Measurements from ENCODE around the gene MED13. TPM values are rescaled to one million over a fixed set of nuclear protein-coding genes. Genes with fewer than 3 reads are reported as not detected.

MED13 gene
- total RNA-seq, 1 experiment from 2014 or later: 77.6 TPM

DNA sequence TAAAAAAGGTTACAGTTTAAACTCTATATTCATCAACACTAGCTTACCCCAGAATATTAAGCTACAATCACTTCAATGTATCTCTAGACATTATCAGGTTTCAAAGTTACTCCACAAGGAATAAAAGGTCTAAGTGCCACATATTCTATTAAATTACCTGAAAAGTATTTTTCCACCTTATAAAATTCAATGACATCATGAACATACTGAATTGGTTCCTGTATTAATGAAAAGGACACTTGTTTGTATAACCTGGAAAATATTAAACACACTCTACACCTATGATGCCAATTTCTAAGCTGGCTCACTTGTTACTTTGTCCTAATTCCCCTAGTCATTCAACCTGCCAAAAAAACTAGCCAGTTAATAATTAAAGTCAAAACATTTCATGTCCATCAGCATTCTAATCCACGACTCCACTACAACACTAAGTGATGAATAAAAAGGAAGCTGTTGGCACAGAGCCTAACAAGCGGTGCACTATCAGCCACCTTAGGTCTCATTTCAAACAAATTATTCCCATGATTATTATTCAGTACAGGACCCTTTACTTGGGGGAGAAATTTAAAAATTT is 12.2 kb downstream of the MED13 start:
- Mint-ChIP-seq H3K4me1 (ENCODE audit: low read depth, unreplicated experiment) (peaks cover 19% of the 10 kb centered on the region), H3K27me3 (ENCODE audit: insufficient read depth, unreplicated experiment) (no peaks in the 10 kb centered on the region), H3K36me3 (ENCODE audit: insufficient read depth, unreplicated experiment) (peaks cover 83% of the 10 kb centered on the region), H3K9me3 (ENCODE audit: unreplicated experiment) (no peaks in the 10 kb centered on the region), H3K4me3 (ENCODE audit: unreplicated experiment) (no peak overlapping the region), H3K27ac (ENCODE audit: unreplicated experiment) (no peak overlapping the region)
- intact Hi-C loops (cut with micrococcal nuclease; ENCODE audit: unreplicated experiment): no loop called here
- Histone ChIP-seq H3K36me3 (ENCODE audit: control insufficient read depth, insufficient read depth, low read length) (peaks cover 4% of the 10 kb centered on the region), H3K4me3 (ENCODE audit: low read depth, low read length) (no peak overlapping the region), H3K27me3 (replicated peaks; ENCODE audit: control insufficient read depth, insufficient read depth, low read length) (no peaks in the 10 kb centered on the region), H3K9me3 (no peaks in the 10 kb centered on the region), H3K4me1 (0 out of 2 replicates have a peak, but pooled peaks cover 7% of the 10 kb centered on the region)
- DNase-seq: no peak
- CTCF ChIA-PET: interaction anchor here (1.7 kb wide), 1 partner anchor 13 kb away, joined by 5 read pairs; no protein-coding TSS in a partner anchor
- TF ChIP-seq, protein P1, sequence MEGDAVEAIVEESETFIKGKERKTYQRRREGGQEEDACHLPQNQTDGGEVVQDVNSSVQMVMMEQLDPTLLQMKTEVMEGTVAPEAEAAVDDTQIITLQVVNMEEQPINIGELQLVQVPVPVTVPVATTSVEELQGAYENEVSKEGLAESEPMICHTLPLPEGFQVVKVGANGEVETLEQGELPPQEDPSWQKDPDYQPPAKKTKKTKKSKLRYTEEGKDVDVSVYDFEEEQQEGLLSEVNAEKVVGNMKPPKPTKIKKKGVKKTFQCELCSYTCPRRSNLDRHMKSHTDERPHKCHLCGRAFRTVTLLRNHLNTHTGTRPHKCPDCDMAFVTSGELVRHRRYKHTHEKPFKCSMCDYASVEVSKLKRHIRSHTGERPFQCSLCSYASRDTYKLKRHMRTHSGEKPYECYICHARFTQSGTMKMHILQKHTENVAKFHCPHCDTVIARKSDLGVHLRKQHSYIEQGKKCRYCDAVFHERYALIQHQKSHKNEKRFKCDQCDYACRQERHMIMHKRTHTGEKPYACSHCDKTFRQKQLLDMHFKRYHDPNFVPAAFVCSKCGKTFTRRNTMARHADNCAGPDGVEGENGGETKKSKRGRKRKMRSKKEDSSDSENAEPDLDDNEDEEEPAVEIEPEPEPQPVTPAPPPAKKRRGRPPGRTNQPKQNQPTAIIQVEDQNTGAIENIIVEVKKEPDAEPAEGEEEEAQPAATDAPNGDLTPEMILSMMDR (IDR thresholded peaks at IDR 0.05; ENCODE audit: insufficient read depth in 1 of 2, low read depth in 1 of 2, low read length in 1 of 2, severe bottlenecking in 1 of 2, unreplicated experiment in 1 of 2): no peak
- BruUV-seq (replicated peaks): no TSS peak
- POLR2A ChIA-PET: no interaction called here

- Histone ChIP-seq H3K27me3 (replicated peaks; ENCODE audit: control insufficient read depth, insufficient read depth, low read length) (no peaks in the 10 kb centered on the region), H3K4me1 (no peaks in the 10 kb centered on the region), H3K9me3 (no peaks in the 10 kb centered on the region), H3K4me3 (ENCODE audit: low read depth, low read length) (no peak overlapping the region), H3K36me3 (ENCODE audit: control insufficient read depth, insufficient read depth, low read length) (no peaks in the 10 kb centered on the region)
- Mint-ChIP-seq H3K27me3 (ENCODE audit: insufficient read depth, unreplicated experiment) (no peaks in the 10 kb centered on the region), H3K27ac (ENCODE audit: unreplicated experiment) (peak overlapping the region; percentile 56), H3K9me3 (ENCODE audit: unreplicated experiment) (no peaks in the 10 kb centered on the region), H3K4me3 (ENCODE audit: unreplicated experiment) (no peak overlapping the region), H3K36me3 (ENCODE audit: insufficient read depth, unreplicated experiment) (peaks cover 83% of the 10 kb centered on the region), H3K4me1 (ENCODE audit: low read depth, unreplicated experiment) (peaks cover 19% of the 10 kb centered on the region)
- ChIA-PET POLR2A (no interaction called here), CTCF (no interaction called here)
- TF ChIP-seq, protein P1 (IDR thresholded peaks at IDR 0.05; ENCODE audit: insufficient read depth in 1 of 2, low read depth in 1 of 2, low read length in 1 of 2, severe bottlenecking in 1 of 2, unreplicated experiment in 1 of 2): no peak
- no TSS peak for BruUV-seq (replicated peaks)
- intact Hi-C loops (cut with micrococcal nuclease; ENCODE audit: unreplicated experiment): no loop called here
- no peak for DNase-seq
Measured at GRCh38 chr17:62051053-62051452, 14.0 kb downstream of the MED13 start.

- peaks cover 19% of the 10 kb centered on the region for H3K4me1 Mint-ChIP-seq (ENCODE audit: low read depth, unreplicated experiment)
- peaks cover 78% of the 10 kb centered on the region for H3K36me3 Mint-ChIP-seq (ENCODE audit: insufficient read depth, unreplicated experiment)
- 0 out of 2 replicates have a peak, but pooled peaks cover 1% of the 10 kb centered on the region for H3K36me3 ChIP-seq (ENCODE audit: control insufficient read depth, insufficient read depth, low read length)
- no peaks in the 10 kb centered on the region for H3K9me3 Mint-ChIP-seq (ENCODE audit: unreplicated experiment)
- no peaks in the 10 kb centered on the region for H3K27me3 Mint-ChIP-seq (ENCODE audit: insufficient read depth, unreplicated experiment)
- no peak overlapping the region for H3K27ac Mint-ChIP-seq (ENCODE audit: unreplicated experiment)
- BruUV-seq (replicated peaks): no TSS peak
- no peaks in the 10 kb centered on the region for H3K27me3 ChIP-seq (replicated peaks; ENCODE audit: control insufficient read depth, insufficient read depth, low read length)
- no peaks in the 10 kb centered on the region for H3K4me1 ChIP-seq
- H3K4me3 ChIP-seq (ENCODE audit: low read depth, low read length): no peak overlapping the region
- ChIA-PET POLR2A (no interaction called here), CTCF (no interaction called here)
- no peak overlapping the region for H3K4me3 Mint-ChIP-seq (ENCODE audit: unreplicated experiment)
- no peak for DNase-seq
- intact Hi-C loops (cut with micrococcal nuclease; ENCODE audit: unreplicated experiment): no loop called here
- H3K9me3 ChIP-seq: no peaks in the 10 kb centered on the region
- TF ChIP-seq, protein P1 (IDR thresholded peaks at IDR 0.05; ENCODE audit: insufficient read depth in 1 of 2, low read depth in 1 of 2, low read length in 1 of 2, severe bottlenecking in 1 of 2, unreplicated experiment in 1 of 2): no peak
Measured at GRCh38 chr17:62049299-62049698, 15.8 kb downstream of the MED13 start.

Data from Caco-2 (cell line).